ENCODE results near the gene PTGES. TPM values are rescaled to one million over a fixed set of nuclear protein-coding genes. Genes with fewer than 3 reads are reported as not detected.

The PTGES gene
- total and polyA plus RNA-seq, 10 of the 15 experiments (the other 5 are each of a cell fraction or from before 2014, with no cell fraction given) = 0.57 TPM; not detected in 9

GRCh38 chr9:129709438-129710168 lies 43.2 kb downstream of the PTGES start (continued):
- TF ChIP-seq SMARCA5 (IDR thresholded peaks at IDR 0.05) = no peak
- TF ChIP-seq ETV6 (conservative IDR thresholded peaks at IDR 0.05 in 1 of 2, IDR thresholded peaks at IDR 0.05 in 1 of 2; ENCODE audit: borderline replicate concordance in 1 of 2, low read depth in 1 of 2) = no peak
- no peak for TF ChIP-seq MLLT1 (IDR thresholded peaks at IDR 0.05)
- TF ChIP-seq IRF3 (IDR thresholded peaks at IDR 0.05) = no peak
- no peak for TF ChIP-seq STAT3 (IDR thresholded peaks at IDR 0.05; ENCODE audit: low read depth, low read length)

GRCh38 chr9:129708793-129709192 lies 44.0 kb downstream of the PTGES start:
- Histone ChIP-seq H3K27me3 (replicated peaks in 1 of 2; ENCODE audit: control insufficient read depth in 2 of 2, insufficient read depth in 2 of 2, low read length in 1 of 2) (no peaks in the 10 kb centered on the region; a peak in 3 of 4 replicates), H2AFZ (ENCODE audit: control insufficient read depth, low read depth, low read length) (no peak overlapping the region), H3K4me2 (ENCODE audit: control insufficient read depth, insufficient read depth) (no peak overlapping the region), H3K79me2 (ENCODE audit: control insufficient read depth, insufficient read depth, low read length) (no peaks in the 10 kb centered on the region), H3K4me1 (ENCODE audit: control insufficient read depth, insufficient read depth, low read length) (no peaks in the 10 kb centered on the region), H3K9me3 (replicated peaks; ENCODE audit: control insufficient read depth, insufficient read depth, low read length) (no peaks in the 10 kb centered on the region), H3K27ac (ENCODE audit: control insufficient read depth, insufficient read depth) (no peak overlapping the region), H4K20me1 (ENCODE audit: control insufficient read depth, insufficient read depth) (no peaks in the 10 kb centered on the region), H3K36me3 (ENCODE audit: control insufficient read depth in 2 of 2, insufficient read depth in 2 of 2, low read length in 1 of 2) (no peaks in the 10 kb centered on the region), H3K4me3 (no peak overlapping the region), H3K9ac (ENCODE audit: control insufficient read depth, insufficient read depth, low read length) (no peak overlapping the region)
- no peak for DNase-seq (ENCODE audit: low read depth, low spot score)
- CTCF ChIA-PET = interaction anchor here (0.6 kb wide), 1 partner anchor 68 kb away, joined by 3 read pairs; no protein-coding TSS in a partner anchor
- SMC1A ChIA-PET (ENCODE audit: uncharacterized antibody, unreplicated experiment) = no interaction called here
- intact Hi-C loops (cut with micrococcal nuclease; ENCODE audit: unreplicated experiment) (no loop called here), in situ Hi-C loops (cut with MboI) (no loop called here)
- no peak for FAIRE-seq
- no TSS peak for BruUV-seq (replicated peaks)
- WGBS (ENCODE audit: insufficient coverage, insufficient replicate concordance, low lambda C conversion rate, missing lambda C conversion rate) = 43% methylated on average over 6 of the region's 6 CpGs
- ATAC-seq = no peak
- TF ChIP-seq SMARCA5 (IDR thresholded peaks at IDR 0.05) (no peak), ASH2L (IDR thresholded peaks at IDR 0.05; ENCODE audit: borderline replicate concordance, low read depth) (no peak), MTA3 (IDR thresholded peaks at IDR 0.05; ENCODE audit: borderline replicate concordance, low read length) (no peak), YY1 (IDR thresholded peaks at IDR 0.05; ENCODE audit: low read depth, low read length) (no peak), SIN3A (IDR thresholded peaks at IDR 0.05; ENCODE audit: low read depth, low read length) (no peak), CHD1 (IDR thresholded peaks at IDR 0.05; ENCODE audit: low read depth, low read length) (no peak), CREB1 (IDR thresholded peaks at IDR 0.05; ENCODE audit: low read depth) (no peak), NR2C2 (IDR thresholded peaks at IDR 0.05; ENCODE audit: borderline replicate concordance, control insufficient read depth, insufficient read length, low read depth) (no peak)
- POLR2A ChIA-PET = no interaction called here
- RAD21 ChIA-PET (ENCODE audit: unreplicated experiment) = no interaction called here

Data from GM12878 (cell line).